ENCODE data around the gene PRND.
"Not testable (repeated sequence)": the region's sequence is repeated elsewhere in the genome, so short reads cannot be mapped to it uniquely, and the experiment has no call there.

The PRND gene

GRCh38 chr20:4721719-4722118 lies at the start of gene PRND:
Gene PRND, plus strand, starts transcription at chr20:4721909. Its CDS starts 2,643 bp downstream, at chr20:4724552.
- no peak for DNase-seq (ENCODE audit: low spot score)

- no peak for DNase-seq (ENCODE audit: low spot score)
Observed at GRCh38 chr20:4672948-4673347, 48.8 kb upstream of the PRND start.

GRCh38 chr20:4673371-4674001 lies 48.2 kb upstream of the PRND start:
- no peak for DNase-seq (ENCODE audit: low spot score)

- no peak for DNase-seq (ENCODE audit: low spot score)
Observed at GRCh38 chr20:4674672-4675071, 47.0 kb upstream of the PRND start.

- DNase-seq (ENCODE audit: low spot score), result no peak
Observed at GRCh38 chr20:4677846-4678245, 43.9 kb upstream of the PRND start.

GRCh38 chr20:4681401-4681800 lies 40.3 kb upstream of the PRND start:
- DNase-seq (ENCODE audit: low spot score), result no peak

- no peak for DNase-seq (ENCODE audit: low spot score)
Observed at GRCh38 chr20:4681991-4682401, 39.7 kb upstream of the PRND start.

- DNase-seq (ENCODE audit: low spot score), result no peak
Observed at GRCh38 chr20:4682682-4683081, 39.0 kb upstream of the PRND start.

- no peak for DNase-seq (ENCODE audit: low spot score)
Observed at GRCh38 chr20:4683261-4683660, 38.4 kb upstream of the PRND start.

GRCh38 chr20:4684837-4685413 lies 36.8 kb upstream of the PRND start:
- no peak for DNase-seq (ENCODE audit: low spot score)

GRCh38 chr20:4685923-4686221 lies 35.8 kb upstream of the PRND start:
- DNase-seq (ENCODE audit: low spot score), result no peak

- no peak for DNase-seq (ENCODE audit: low spot score)
Observed at GRCh38 chr20:4688305-4688704, 33.4 kb upstream of the PRND start.

- no peak for DNase-seq (ENCODE audit: low spot score)
Observed at GRCh38 chr20:4689220-4689619, 32.5 kb upstream of the PRND start.

- no peak for DNase-seq (ENCODE audit: low spot score)
Observed at GRCh38 chr20:4691753-4692152, 30.0 kb upstream of the PRND start.

GRCh38 chr20:4694076-4694475 lies 27.6 kb upstream of the PRND start:
- no peak for DNase-seq (ENCODE audit: low spot score)

- DNase-seq (ENCODE audit: low spot score), result no peak
Observed at GRCh38 chr20:4697189-4697830, 24.4 kb upstream of the PRND start.

- DNase-seq (ENCODE audit: low spot score), result no peak
Observed at GRCh38 chr20:4697831-4698221, 23.9 kb upstream of the PRND start.

- DNase-seq (ENCODE audit: low spot score), result no peak
Observed at GRCh38 chr20:4699216-4699615, 22.5 kb upstream of the PRND start.

GRCh38 chr20:4699957-4700356 lies 21.8 kb upstream of the PRND start:
- DNase-seq (ENCODE audit: low spot score), result no peak

- DNase-seq (ENCODE audit: low spot score), result no peak
Observed at GRCh38 chr20:4702562-4703280, 19.0 kb upstream of the PRND start.

GRCh38 chr20:4703281-4703676 lies 18.4 kb upstream of the PRND start:
- no peak for DNase-seq (ENCODE audit: low spot score)

GRCh38 chr20:4706941-4707340 lies 14.8 kb upstream of the PRND start:
- DNase-seq (ENCODE audit: low spot score), result not testable (repeated sequence)

GRCh38 chr20:4708036-4708435 lies 13.7 kb upstream of the PRND start:
- no peak for DNase-seq (ENCODE audit: low spot score)
